ENCODE measurements around the gene POLR3B. TPM values are rescaled to one million over a fixed set of nuclear protein-coding genes. Genes with fewer than 3 reads are reported as not detected.

The POLR3B gene
- total and polyA plus RNA-seq, 2 experiments from 2014 or later = 4.0 to 14.6 TPM

GRCh38 chr12:106519607-106520021 lies 162.1 kb downstream of the POLR3B start (continued):
- TF ChIP-seq, protein P1, sequence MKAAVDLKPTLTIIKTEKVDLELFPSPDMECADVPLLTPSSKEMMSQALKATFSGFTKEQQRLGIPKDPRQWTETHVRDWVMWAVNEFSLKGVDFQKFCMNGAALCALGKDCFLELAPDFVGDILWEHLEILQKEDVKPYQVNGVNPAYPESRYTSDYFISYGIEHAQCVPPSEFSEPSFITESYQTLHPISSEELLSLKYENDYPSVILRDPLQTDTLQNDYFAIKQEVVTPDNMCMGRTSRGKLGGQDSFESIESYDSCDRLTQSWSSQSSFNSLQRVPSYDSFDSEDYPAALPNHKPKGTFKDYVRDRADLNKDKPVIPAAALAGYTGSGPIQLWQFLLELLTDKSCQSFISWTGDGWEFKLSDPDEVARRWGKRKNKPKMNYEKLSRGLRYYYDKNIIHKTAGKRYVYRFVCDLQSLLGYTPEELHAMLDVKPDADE (IDR thresholded peaks at IDR 0.05) = no peak
- TF ChIP-seq ZNF331 (CRISPR knock-in tag; IDR thresholded peaks at IDR 0.05; ENCODE audit: low read depth) (no peak), JUNB (IDR thresholded peaks at IDR 0.05; ENCODE audit: unreplicated experiment) (no peak)

- no peaks in the 10 kb centered on the region for H3K36me3 ChIP-seq (ENCODE audit: insufficient read depth)
- H3K36me3 Mint-ChIP-seq (ENCODE audit: low read depth) = no peaks in the 10 kb centered on the region
- no peak overlapping the region for H3K27ac ChIP-seq (ENCODE audit: low read depth)
- H3K4me3 ChIP-seq = no peak overlapping the region
- no peak overlapping the region for H3K4me3 Mint-ChIP-seq
- no peak overlapping the region for H3K4me2 ChIP-seq
- no peaks in the 10 kb centered on the region for H3F3A ChIP-seq (replicated peaks; ENCODE audit: low read depth)
- H3K79me2 ChIP-seq (replicated peaks; ENCODE audit: insufficient read depth) = no peaks in the 10 kb centered on the region
- peaks cover 4% of the 10 kb centered on the region; the same call in 1 of the 2 replicates for H3K9me2 ChIP-seq (ENCODE audit: insufficient read depth)
- no peaks in the 10 kb centered on the region for H3K4me1 ChIP-seq (ENCODE audit: insufficient read depth)
- no peak overlapping the region for H3K27ac Mint-ChIP-seq
- ATAC-seq (no peak), DNase-seq (ENCODE audit: low spot score) (no peak)
- no peaks in the 10 kb centered on the region for H4K20me1 ChIP-seq (replicated peaks; ENCODE audit: insufficient read depth)
- H3K27me3 Mint-ChIP-seq (ENCODE audit: insufficient read depth, low read depth, poor library complexity) = peaks cover 2% of the 10 kb centered on the region
- no peak overlapping the region for H2AFZ ChIP-seq
- no peaks in the 10 kb centered on the region for H3K27me3 ChIP-seq (ENCODE audit: insufficient read depth)
- no peak for TF ChIP-seq POLR2AphosphoS5 (IDR thresholded peaks at IDR 0.05; ENCODE audit: low read depth)
- TF ChIP-seq EZH2 (IDR thresholded peaks at IDR 0.05; ENCODE audit: low read depth, unreplicated experiment) = no peak
- TF ChIP-seq ZNF331 (CRISPR knock-in tag; IDR thresholded peaks at IDR 0.05; ENCODE audit: low read depth) = no peak
- TF ChIP-seq ZNF114 (CRISPR knock-in tag; IDR thresholded peaks at IDR 0.05) = no peak
- no peak for TF ChIP-seq JUNB (IDR thresholded peaks at IDR 0.05; ENCODE audit: unreplicated experiment)
- no peak for TF ChIP-seq CREB1 (CRISPR knock-in tag; IDR thresholded peaks at IDR 0.05; ENCODE audit: low read depth)
- no peak for TF ChIP-seq EZH2phosphoT487 (IDR thresholded peaks at IDR 0.05; ENCODE audit: unreplicated experiment)
- H3K4me1 Mint-ChIP-seq = no peaks in the 10 kb centered on the region
- no peaks in the 10 kb centered on the region for H3K9me3 Mint-ChIP-seq
Observed at GRCh38 chr12:106521901-106522300, 164.4 kb downstream of the POLR3B start.

- Histone ChIP-seq H3K27me3 (ENCODE audit: insufficient read depth) (no peaks in the 10 kb centered on the region), H3K4me1 (ENCODE audit: insufficient read depth) (no peaks in the 10 kb centered on the region), H3K36me3 (ENCODE audit: insufficient read depth) (no peaks in the 10 kb centered on the region), H3K9me2 (ENCODE audit: insufficient read depth) (peaks cover 4% of the 10 kb centered on the region; the same call in 1 of the 2 replicates), H3K4me3 (no peak overlapping the region), H3K4me2 (no peak overlapping the region), H4K20me1 (replicated peaks; ENCODE audit: insufficient read depth) (no peaks in the 10 kb centered on the region), H3F3A (replicated peaks; ENCODE audit: low read depth) (no peaks in the 10 kb centered on the region), H3K79me2 (replicated peaks; ENCODE audit: insufficient read depth) (no peaks in the 10 kb centered on the region), H3K27ac (ENCODE audit: low read depth) (no peak overlapping the region), H2AFZ (no peak overlapping the region)
- no peaks in the 10 kb centered on the region for H3K9me3 Mint-ChIP-seq
- H3K27ac Mint-ChIP-seq = peak overlapping the region; percentile 58
- DNase-seq (ENCODE audit: low spot score) = no peak
- no peaks in the 10 kb centered on the region for H3K4me1 Mint-ChIP-seq
- peaks cover 2% of the 10 kb centered on the region for H3K27me3 Mint-ChIP-seq (ENCODE audit: insufficient read depth, low read depth, poor library complexity)
- no peak for ATAC-seq
- no peaks in the 10 kb centered on the region for H3K36me3 Mint-ChIP-seq (ENCODE audit: low read depth)
- no peak overlapping the region for H3K4me3 Mint-ChIP-seq
- TF ChIP-seq ZNF462 (CRISPR knock-in tag; IDR thresholded peaks at IDR 0.05) = no peak
- TF ChIP-seq ZNF331 (CRISPR knock-in tag; IDR thresholded peaks at IDR 0.05; ENCODE audit: low read depth) = no peak
- TF ChIP-seq, protein P1 (IDR thresholded peaks at IDR 0.05) = no peak
- no peak for TF ChIP-seq NANOG (IDR thresholded peaks at IDR 0.05; ENCODE audit: borderline replicate concordance)
- no peak for TF ChIP-seq STAT1 (IDR thresholded peaks at IDR 0.05; ENCODE audit: unreplicated experiment)
Observed at GRCh38 chr12:106522708-106523107, 165.2 kb downstream of the POLR3B start.

All from GM23338 (cell line).